ENCODE results near the gene APLNR. TPM values are rescaled to one million over a fixed set of nuclear protein-coding genes. Genes with fewer than 3 reads are reported as not detected.

The APLNR gene
- total and polyA plus RNA-seq, 2 of the 4 experiments (the other 2 are of a cell fraction): not detected

DNA sequence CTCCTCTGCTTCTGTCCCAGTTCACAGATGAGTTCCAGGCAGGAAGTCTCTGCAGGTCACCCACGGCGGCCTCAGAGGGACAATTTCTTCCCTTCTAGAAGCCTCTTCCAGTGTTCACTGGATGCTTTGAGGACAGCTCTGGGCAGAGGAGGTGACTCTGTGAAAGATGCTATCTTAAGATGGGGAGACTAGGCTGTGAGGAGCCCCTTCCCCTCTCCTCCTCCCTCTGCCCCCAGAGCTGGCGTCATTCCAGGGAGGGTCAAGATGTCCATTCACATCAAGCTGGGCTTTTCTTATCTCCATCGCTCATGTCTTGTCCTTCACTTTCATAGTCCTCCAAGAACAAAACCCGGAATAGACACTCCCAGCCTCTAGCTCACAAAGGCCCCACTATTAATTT is 3.3 kb downstream of the APLNR start:
- H3K4me1 ChIP-seq (ENCODE audit: control insufficient read depth, insufficient read depth, low read length): no peaks in the 10 kb centered on the region
- ChIA-PET POLR2A (ENCODE audit: unreplicated experiment) (no interaction called here), CTCF (no interaction called here)
- no peak overlapping the region for H3K18ac ChIP-seq (ENCODE audit: low read depth, low read length)
- ATAC-seq (ENCODE audit: low read depth) (no peak), DNase-seq (no peak)
- H3K79me1 ChIP-seq (ENCODE audit: low read depth in 1 of 2, low read length in 2 of 2): no peaks in the 10 kb centered on the region
- H3K4ac ChIP-seq (ENCODE audit: low read depth, low read length): no peak overlapping the region
- no peaks in the 10 kb centered on the region for H3K9me1 ChIP-seq (ENCODE audit: insufficient read depth, low read length)
- no peak overlapping the region for H4K8ac ChIP-seq (ENCODE audit: low read depth in 2 of 2, low read length in 2 of 2)
- WGBS, 2 experiments (ENCODE audit: extremely low coverage in 2 of 2, insufficient read length in 1 of 2): 56% methylated on average over 2 of the region's 5 CpGs; no CpG with 5 or more reads in 1 of the 2 experiments
- intact Hi-C loops (cut with micrococcal nuclease): no loop called here
- H3K36me3 ChIP-seq (ENCODE audit: control insufficient read depth, insufficient read depth, low read length): no peaks in the 10 kb centered on the region
- peaks cover 53% of the 10 kb centered on the region for H3K27me3 ChIP-seq (ENCODE audit: control insufficient read depth, insufficient read depth, low read length)
- H3K56ac ChIP-seq (ENCODE audit: extremely low read depth, insufficient read depth, low read length): no peak overlapping the region
- dilution Hi-C loops (cut with HindIII; ENCODE audit: low sequenced_read_pairs, unreplicated experiment): no loop called here
- no peak overlapping the region for H2AK9ac ChIP-seq (replicated peaks; ENCODE audit: low read depth, low read length, poor library complexity)
- H3K27ac ChIP-seq (ENCODE audit: insufficient read depth, low read length): no peak overlapping the region
- no peak overlapping the region for H2BK5ac ChIP-seq (ENCODE audit: low read depth, low read length, poor library complexity, severe bottlenecking)
- H2AFZ ChIP-seq (replicated peaks; ENCODE audit: low read length, poor library complexity): no peak overlapping the region
- H2BK120ac ChIP-seq (ENCODE audit: low read depth, low read length): no peak overlapping the region
- no peaks in the 10 kb centered on the region for H3K9me3 ChIP-seq (ENCODE audit: control insufficient read depth, insufficient read depth, low read length)
- TF ChIP-seq MAZ (IDR thresholded peaks at IDR 0.05; ENCODE audit: borderline replicate concordance, low read depth, low read length) (no peak), CHD1 (IDR thresholded peaks at IDR 0.05; ENCODE audit: low read depth, low read length) (no peak), MAFK (IDR thresholded peaks at IDR 0.05; ENCODE audit: low read depth, low read length) (no peak), NFE2L2 (IDR thresholded peaks at IDR 0.05; ENCODE audit: low read depth, low read length) (no peak), RFX5 (IDR thresholded peaks at IDR 0.05; ENCODE audit: low read depth, low read length) (no peak), RAD21 (IDR thresholded peaks at IDR 0.05; ENCODE audit: low read length) (no peak)
- TF ChIP-seq, protein P1, sequence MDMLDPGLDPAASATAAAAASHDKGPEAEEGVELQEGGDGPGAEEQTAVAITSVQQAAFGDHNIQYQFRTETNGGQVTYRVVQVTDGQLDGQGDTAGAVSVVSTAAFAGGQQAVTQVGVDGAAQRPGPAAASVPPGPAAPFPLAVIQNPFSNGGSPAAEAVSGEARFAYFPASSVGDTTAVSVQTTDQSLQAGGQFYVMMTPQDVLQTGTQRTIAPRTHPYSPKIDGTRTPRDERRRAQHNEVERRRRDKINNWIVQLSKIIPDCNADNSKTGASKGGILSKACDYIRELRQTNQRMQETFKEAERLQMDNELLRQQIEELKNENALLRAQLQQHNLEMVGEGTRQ (IDR thresholded peaks at IDR 0.05; ENCODE audit: low read depth, low read length): no peak
- TF ChIP-seq, protein P2, sequence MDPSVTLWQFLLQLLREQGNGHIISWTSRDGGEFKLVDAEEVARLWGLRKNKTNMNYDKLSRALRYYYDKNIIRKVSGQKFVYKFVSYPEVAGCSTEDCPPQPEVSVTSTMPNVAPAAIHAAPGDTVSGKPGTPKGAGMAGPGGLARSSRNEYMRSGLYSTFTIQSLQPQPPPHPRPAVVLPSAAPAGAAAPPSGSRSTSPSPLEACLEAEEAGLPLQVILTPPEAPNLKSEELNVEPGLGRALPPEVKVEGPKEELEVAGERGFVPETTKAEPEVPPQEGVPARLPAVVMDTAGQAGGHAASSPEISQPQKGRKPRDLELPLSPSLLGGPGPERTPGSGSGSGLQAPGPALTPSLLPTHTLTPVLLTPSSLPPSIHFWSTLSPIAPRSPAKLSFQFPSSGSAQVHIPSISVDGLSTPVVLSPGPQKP (IDR thresholded peaks at IDR 0.05; ENCODE audit: borderline replicate concordance, low read depth, low read length): no peak
- TF ChIP-seq, protein P3, sequence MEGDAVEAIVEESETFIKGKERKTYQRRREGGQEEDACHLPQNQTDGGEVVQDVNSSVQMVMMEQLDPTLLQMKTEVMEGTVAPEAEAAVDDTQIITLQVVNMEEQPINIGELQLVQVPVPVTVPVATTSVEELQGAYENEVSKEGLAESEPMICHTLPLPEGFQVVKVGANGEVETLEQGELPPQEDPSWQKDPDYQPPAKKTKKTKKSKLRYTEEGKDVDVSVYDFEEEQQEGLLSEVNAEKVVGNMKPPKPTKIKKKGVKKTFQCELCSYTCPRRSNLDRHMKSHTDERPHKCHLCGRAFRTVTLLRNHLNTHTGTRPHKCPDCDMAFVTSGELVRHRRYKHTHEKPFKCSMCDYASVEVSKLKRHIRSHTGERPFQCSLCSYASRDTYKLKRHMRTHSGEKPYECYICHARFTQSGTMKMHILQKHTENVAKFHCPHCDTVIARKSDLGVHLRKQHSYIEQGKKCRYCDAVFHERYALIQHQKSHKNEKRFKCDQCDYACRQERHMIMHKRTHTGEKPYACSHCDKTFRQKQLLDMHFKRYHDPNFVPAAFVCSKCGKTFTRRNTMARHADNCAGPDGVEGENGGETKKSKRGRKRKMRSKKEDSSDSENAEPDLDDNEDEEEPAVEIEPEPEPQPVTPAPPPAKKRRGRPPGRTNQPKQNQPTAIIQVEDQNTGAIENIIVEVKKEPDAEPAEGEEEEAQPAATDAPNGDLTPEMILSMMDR (conservative IDR thresholded peaks at IDR 0.05; ENCODE audit: low read depth, low read length): no peak
- in situ Hi-C loops (cut with MboI; ENCODE audit: low sequenced_read_pairs): no loop called here
- no peak overlapping the region for H2AK5ac ChIP-seq (ENCODE audit: low read depth, low read length)
- no peak overlapping the region for H2BK15ac ChIP-seq (ENCODE audit: low read depth, low read length)
- H2BK20ac ChIP-seq (ENCODE audit: low read depth, low read length): no peak overlapping the region
- no TSS peak for BruUV-seq (replicated peaks)
- H4K5ac ChIP-seq (ENCODE audit: low read depth, low read length): no peak overlapping the region
- H4K91ac ChIP-seq (ENCODE audit: insufficient read depth, low read depth, low read length): no peak overlapping the region
- H3K23ac ChIP-seq (ENCODE audit: low read depth, low read length): no peak overlapping the region
- H3K4me3 ChIP-seq (ENCODE audit: insufficient read depth, low read depth, low read length): no peak overlapping the region
- H3K14ac ChIP-seq (replicated peaks; ENCODE audit: low read depth, low read length): no peak overlapping the region
- no peak overlapping the region for H3K4me2 ChIP-seq (ENCODE audit: low read depth, low read length)
- H4K20me1 ChIP-seq (ENCODE audit: insufficient read depth, low read length): no peaks in the 10 kb centered on the region
- no peak overlapping the region for H3K9ac ChIP-seq (ENCODE audit: low read depth, low read length)

Measured in IMR-90 (cell line).